HepG2 (cell line): Measurements from ENCODE around the gene NUDT13. TPM values are rescaled to one million over a fixed set of nuclear protein-coding genes. Genes with fewer than 3 reads are reported as not detected.

Source experiments
- ARID4A ChIP-seq: sonication (generic); formaldehyde crosslinking; IDR thresholded peaks from 2 replicates; pipeline ENCODE4 v1.5.0; 2020; ENCODE audit warnings: mild to moderate bottlenecking, missing genetic modification reagents, borderline replicate concordance
- GATA4 ChIP-seq: sonication (generic); IDR thresholded peaks from 2 replicates; pipeline ENCODE4 v1.6.1; 2016; ENCODE audit warnings: antibody characterized with exemption, low read depth, borderline replicate concordance
- HDAC2 ChIP-seq: sonication (generic); formaldehyde crosslinking; IDR thresholded peaks from 2 replicates; pipeline ENCODE4 v1.4.0; 2020; ENCODE audit warnings: missing genetic modification reagents
- HMG20A ChIP-seq: IDR thresholded peaks from 2 replicates; pipeline ENCODE4 v1.6.1; 2016; ENCODE audit warnings: borderline replicate concordance
- HNF1B ChIP-seq: sonication (generic); formaldehyde crosslinking; IDR thresholded peaks from 2 replicates; pipeline ENCODE4 v1.5.1; 2020; ENCODE audit warnings: mild to moderate bottlenecking, moderate library complexity, missing genetic modification reagents
- IKZF1 ChIP-seq: fragments of 450-650 bp; IDR thresholded peaks from 2 replicates; pipeline ENCODE4 v1.7.1; 2016
- IKZF5 ChIP-seq: IDR thresholded peaks from 2 replicates; pipeline ENCODE4 v1.6.1; 2018; ENCODE audit warnings: missing genetic modification reagents, mild to moderate bottlenecking, missing compliant biosample characterization
- JUND ChIP-seq: sonication (generic); formaldehyde crosslinking; IDR thresholded peaks from 2 replicates; pipeline ENCODE4 v1.8.0; 2022; ENCODE audit warnings: mild to moderate bottlenecking, missing genetic modification reagents
- NFAT5 ChIP-seq: sonication (generic); formaldehyde crosslinking; IDR thresholded peaks from 2 replicates; pipeline ENCODE4 v1.4.0; 2020; ENCODE audit warnings: missing genetic modification reagents
- NFE2 ChIP-seq: sonication (generic); formaldehyde crosslinking; IDR thresholded peaks from 2 replicates; pipeline ENCODE4 v1.4.0; 2020; ENCODE audit warnings: missing genetic modification reagents
- POLR2AphosphoS5 ChIP-seq: IDR thresholded peaks from 2 replicates; pipeline ENCODE4 v1.6.1; 2012; ENCODE audit warnings: low read depth, low read length
- SIX4 ChIP-seq: sonication (generic); formaldehyde crosslinking; IDR thresholded peaks from 2 replicates; pipeline ENCODE4 v1.4.0; 2020; ENCODE audit warnings: missing genetic modification reagents
- TAF1 ChIP-seq: sonication (generic); formaldehyde crosslinking; IDR thresholded peaks from 2 replicates; pipeline ENCODE4 v1.4.0; 2020; ENCODE audit warnings: missing genetic modification reagents
- TOE1 ChIP-seq: sonication (generic); formaldehyde crosslinking; IDR thresholded peaks from 2 replicates; pipeline ENCODE4 v1.4.0; 2020; ENCODE audit warnings: mild to moderate bottlenecking, missing genetic modification reagents
- ZNF18 ChIP-seq: sonication (generic); formaldehyde crosslinking; IDR thresholded peaks from 2 replicates; pipeline ENCODE4 v1.8.0; 2022; ENCODE audit warnings: mild to moderate bottlenecking, missing genetic modification reagents; ENCODE audit not compliant: insufficient replicate concordance
- polyA plus RNA-seq, 8 experiments: library from polyadenylated mRNA; depleted of rRNA in 3 of 8; stranded (reverse) in 7 of 8; unstranded in 1 of 8; fragments of >200 nt; fragmentation: Illumina TruSeq in 4 of 8; extraction: Trizol in 4 of 8; gene quantifications; 2 replicates each; pipeline versions ENCODE4 v1.2.1 to v1.2.3, GENCODE V29; 2011 to 2016; ENCODE audit warnings: low read depth in 4 of 8, missing spikeins in 1 of 8, mixed read lengths in 1 of 8; ENCODE audit not compliant: insufficient read depth in 1 of 8
- total RNA-seq, 5 experiments: library from RNA; depleted of rRNA; stranded (reverse); fragments of >200 nt; fragmentation: Illumina TruSeq; extraction: Trizol; gene quantifications; 2 replicates each; pipeline ENCODE4 v1.2.3, GENCODE V29; 2016; ENCODE audit warnings: low read depth in 1 of 5

NUDT13 gene
- total and polyA plus RNA-seq, 2 of the 13 experiments (the other 11 are each of a cell fraction or from before 2014, with no cell fraction given), result 4.2 to 6.5 TPM

GRCh38 chr10:73131913-73132686 lies 21.8 kb downstream of the NUDT13 start (continued):
- no peak; the same call in 1 of the 2 replicates for TF ChIP-seq ARID4A (CRISPR knock-in tag)
- TF ChIP-seq NFAT5 (CRISPR knock-in tag), result no peak
- peak; percentile 62; the same call in 1 of the 2 replicates for TF ChIP-seq SIX4
- TF ChIP-seq NFE2 (CRISPR knock-in tag), result no peak
- peak; percentile 89 for TF ChIP-seq IKZF5 (CRISPR knock-in tag)
- TF ChIP-seq JUND (CRISPR knock-in tag), result no peak
- peak; percentile 95 for TF ChIP-seq HDAC2
- 0 out of 2 replicates have a peak, but pooled peaks have one; percentile 71 for TF ChIP-seq HNF1B (CRISPR knock-in tag)
- peak; percentile 98 for TF ChIP-seq GATA4
- TF ChIP-seq ZNF18 (CRISPR knock-in tag), result no peak
- TF ChIP-seq TAF1 (CRISPR knock-in tag), result no peak
- TF ChIP-seq TOE1 (CRISPR knock-in tag), result peak; percentile 64; the same call in 1 of the 2 replicates
- no peak for TF ChIP-seq IKZF1
- TF ChIP-seq HMG20A (CRISPR knock-in tag), result peak; percentile 80
- TF ChIP-seq POLR2AphosphoS5, result no peak
